Colonic mucosa (tissue), 4 donors: Measurements from ENCODE around the gene MYPOP. TPM values are rescaled to one million over a fixed set of nuclear protein-coding genes. Genes with fewer than 3 reads are reported as not detected.

Source experiments
- DNase-seq: peaks from one replicate; pipeline ENCODE4 v3.0.0-alpha.2; 2020
- H3K27ac ChIP-seq: fragments of 200-600 bp; one replicate; pipeline ENCODE4 v1.8.0; 2021
- H3K27me3 ChIP-seq: fragments of 200-600 bp; one replicate; pipeline ENCODE4 v1.8.0; 2021
- H3K36me3 ChIP-seq: fragments of 200-600 bp; one replicate; pipeline ENCODE4 v1.8.0; 2021
- H3K4me1 ChIP-seq: fragments of 200-600 bp; one replicate; pipeline ENCODE4 v1.8.0; 2021; ENCODE audit warnings: mild to moderate bottlenecking
- H3K4me3 ChIP-seq: fragments of 200-600 bp; one replicate; pipeline ENCODE4 v1.8.0; 2021
- H3K9ac ChIP-seq, 2 donors: one replicate each; pipeline ENCODE4 v1.7.0; 2013; ENCODE audit warnings: control low read depth in 2 of 2, low read depth in 2 of 2, low read length in 2 of 2
- H3K9me3 ChIP-seq: fragments of 200-600 bp; one replicate; pipeline ENCODE4 v1.8.0; 2021
- CTCF ChIP-seq: fragments of 200-600 bp; IDR thresholded peaks from one replicate; pipeline ENCODE4 v1.8.0; 2022; ENCODE audit warnings: antibody characterized with exemption, mild to moderate bottlenecking
- intact Hi-C: fragments of 100-400 bp; cut with DNase I; formaldehyde crosslinking; loops from one replicate; pipeline ENCODE4 v1.14.1; 2022
- total RNA-seq, 2 donors: library from RNA; stranded (reverse); fragmentation: NEBNext Ultra II Directional in 1 of 2; extraction: Animal tissue kit (Norgen Biotek cat#: 25700) in 1 of 2; gene quantifications; one replicate each; pipeline ENCODE4 v1.2.1, GENCODE V29; 2021
- donor health status: healthy.
- donor health status: DM: no; HTN: no; CAD: no.
- donor health status: DM: no; HTN: no; CAD: no.

Gene MYPOP
- total RNA-seq: 1 to 10 TPM; 8.9 to 9.0 TPM

- TF ChIP-seq CTCF: no peak
- intact Hi-C loops: no loop called here
- Histone ChIP-seq H3K27ac (peak within 1 kb of the TSS; percentile 76), H3K36me3 (no peaks in the 10 kb centered on the region), H3K9me3 (no peaks in the 10 kb centered on the region), H3K27me3 (no peaks in the 10 kb centered on the region), H3K4me1 (peaks cover 11% of the 10 kb centered on the region), H3K4me3 (peak within 1 kb of the TSS; percentile 75), H3K9ac (peak within 1 kb of the TSS; percentile 83 to 94)
- DNase-seq: no peak
Observed at GRCh38 chr19:45901912-45902650, at the start of gene MYPOP. Gene MYPOP (minus strand): TSS chr19:45902613. CDS start chr19:45901773, 840 bp downstream.

- no peak for TF ChIP-seq CTCF
- H3K4me3 ChIP-seq: no peak overlapping the region
- DNase-seq: no peak
- intact Hi-C loops: no loop called here
- no peaks in the 10 kb centered on the region for H3K36me3 ChIP-seq
- no peak overlapping the region for H3K27ac ChIP-seq
- H3K9me3 ChIP-seq: no peaks in the 10 kb centered on the region
- H3K9ac ChIP-seq: no peak overlapping the region
- peaks cover 2% of the 10 kb centered on the region for H3K27me3 ChIP-seq
- H3K4me1 ChIP-seq: no peaks in the 10 kb centered on the region
Observed at GRCh38 chr19:45947926-45948325, 45.5 kb upstream of the MYPOP start.

GRCh38 chr19:45940515-45940805 is 38.0 kb upstream of the MYPOP start:
- intact Hi-C loops: no loop called here
- no peak for TF ChIP-seq CTCF
- H3K9me3 ChIP-seq: no peaks in the 10 kb centered on the region
- peaks cover 6% of the 10 kb centered on the region for H3K27me3 ChIP-seq
- no peak overlapping the region for H3K9ac ChIP-seq
- no peak for DNase-seq
- no peaks in the 10 kb centered on the region for H3K36me3 ChIP-seq
- no peaks in the 10 kb centered on the region for H3K4me1 ChIP-seq
- no peak overlapping the region for H3K4me3 ChIP-seq
- no peak overlapping the region for H3K27ac ChIP-seq

GRCh38 chr19:45939792-45940514 is 37.5 kb upstream of the MYPOP start:
- TF ChIP-seq CTCF: no peak
- H3K27ac ChIP-seq: no peak overlapping the region
- H3K27me3 ChIP-seq: peaks cover 6% of the 10 kb centered on the region
- intact Hi-C loops: no loop called here
- no peaks in the 10 kb centered on the region for H3K9me3 ChIP-seq
- DNase-seq: no peak
- H3K9ac ChIP-seq: no peak overlapping the region
- no peak overlapping the region for H3K4me3 ChIP-seq
- no peaks in the 10 kb centered on the region for H3K4me1 ChIP-seq
- no peaks in the 10 kb centered on the region for H3K36me3 ChIP-seq

- intact Hi-C loops: no loop called here
- H3K27me3 ChIP-seq: peaks cover 6% of the 10 kb centered on the region
Observed at GRCh38 chr19:45938733-45939319, 36.4 kb upstream of the MYPOP start.

More at GRCh38 chr19:45938733-45939319, 36.4 kb upstream of the MYPOP start:
- Histone ChIP-seq H3K27ac (no peak overlapping the region), H3K4me1 (no peaks in the 10 kb centered on the region), H3K36me3 (no peaks in the 10 kb centered on the region), H3K9ac (no peak overlapping the region), H3K9me3 (no peaks in the 10 kb centered on the region), H3K4me3 (no peak overlapping the region)
- TF ChIP-seq CTCF: no peak
- DNase-seq: no peak
